ENCODE measurements around the gene ECI1.
"Not testable (repeated sequence)": the region's sequence is repeated elsewhere in the genome, so short reads cannot be mapped to it uniquely, and the experiment has no call there.

Gene ECI1

GRCh38 chr16:2246301-2246885, 5.0 kb downstream of the ECI1 start:
- TF ChIP-seq CTCF (IDR thresholded peaks at IDR 0.05) = no peak
- H3K27ac ChIP-seq = no peak overlapping the region
- DNase-seq (ENCODE audit: low spot score) = no peak
- H3K4me3 ChIP-seq = no peak overlapping the region

GRCh38 chr16:2244926-2245795, 6.2 kb downstream of the ECI1 start:
- TF ChIP-seq CTCF (IDR thresholded peaks at IDR 0.05) = no peak
- DNase-seq (ENCODE audit: low spot score) = no peak
- H3K4me3 ChIP-seq = no peak overlapping the region
- H3K27ac ChIP-seq = no peak overlapping the region

- no peak for DNase-seq (ENCODE audit: low spot score)
- no peak for TF ChIP-seq CTCF (IDR thresholded peaks at IDR 0.05)
- Histone ChIP-seq H3K27ac (no peak overlapping the region), H3K4me3 (no peak overlapping the region)
These were observed 7.1 kb downstream of the ECI1 start for GRCh38 chr16:2244301-2244700.

- H3K4me3 ChIP-seq = no peak overlapping the region
- no peak overlapping the region for H3K27ac ChIP-seq
- no peak for TF ChIP-seq CTCF (IDR thresholded peaks at IDR 0.05)
- DNase-seq (ENCODE audit: low spot score) = no peak
These were observed 7.6 kb downstream of the ECI1 start for GRCh38 chr16:2243781-2244180.

GRCh38 chr16:2243031-2243528, 8.3 kb downstream of the ECI1 start:
- TF ChIP-seq CTCF (IDR thresholded peaks at IDR 0.05) = no peak
- Histone ChIP-seq H3K4me3 (no peak overlapping the region), H3K27ac (no peak overlapping the region)
- DNase-seq (ENCODE audit: low spot score) = no peak

GRCh38 chr16:2242598-2242997, 8.8 kb downstream of the ECI1 start:
- TF ChIP-seq CTCF (IDR thresholded peaks at IDR 0.05) = no peak

GRCh38 chr16:2240331-2240730, 11.1 kb downstream of the ECI1 start:
- not testable (repeated sequence) for H3K4me3 ChIP-seq; H3K27ac ChIP-seq; DNase-seq (ENCODE audit: low spot score)

More at GRCh38 chr16:2242598-2242997, 8.8 kb downstream of the ECI1 start:
- Histone ChIP-seq H3K4me3 (no peak overlapping the region), H3K27ac (no peak overlapping the region)
- no peak for DNase-seq (ENCODE audit: low spot score)
